ENCODE results near the gene NUP50. TPM values are rescaled to one million over a fixed set of nuclear protein-coding genes. Genes with fewer than 3 reads are reported as not detected.
A peak's percentile ranks its signal among the peaks of the same experiment; 100 is the strongest.

The NUP50 gene
- total RNA-seq, 1 donor from 2014 or later: 76.9 TPM

DNA sequence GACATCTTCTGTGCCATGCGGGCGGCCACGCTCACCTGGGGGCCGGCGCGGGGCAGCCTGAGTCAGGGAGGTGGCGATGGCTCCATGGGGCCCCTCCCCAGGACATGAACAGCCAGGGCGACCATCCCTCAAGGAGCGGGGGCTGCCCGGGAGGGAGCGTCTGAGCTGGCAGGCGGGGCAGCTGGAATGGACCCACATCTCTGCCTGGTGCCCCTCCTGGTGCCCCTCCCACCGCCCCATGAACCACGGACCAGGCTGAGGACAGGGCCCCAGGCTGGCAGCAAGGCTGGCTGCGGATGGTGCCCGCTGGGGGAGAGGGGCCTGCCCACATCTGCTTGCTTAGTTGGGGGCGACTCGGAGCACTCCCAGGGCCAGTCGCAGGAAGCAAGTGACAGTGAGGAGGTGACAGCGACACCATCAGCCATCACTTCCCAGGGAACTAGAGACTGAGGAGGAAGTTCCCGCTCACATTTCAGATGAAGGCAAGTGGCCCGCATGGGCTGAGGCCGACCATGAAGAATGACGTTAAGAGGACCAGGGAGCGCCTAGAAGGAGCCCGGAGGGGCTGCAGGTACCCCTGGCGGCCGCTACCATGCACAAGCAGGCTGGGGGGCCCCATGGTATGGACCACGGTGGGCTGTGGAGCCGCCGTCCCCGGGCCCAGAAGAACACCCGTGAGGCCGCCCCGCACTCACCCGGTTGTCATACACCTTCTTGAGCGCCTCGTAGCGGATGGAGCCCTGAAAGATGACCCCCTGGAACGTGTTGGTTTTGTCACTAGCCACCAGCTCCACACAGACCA, 39.6 kb downstream of the NUP50 start:
- Histone ChIP-seq H3K4me3 (no peak overlapping the region), H3K9me3 (no peaks in the 10 kb centered on the region), H3K36me3 (peaks cover 0 to 65% of the 10 kb centered on the region in 2 donors), H3K27ac (no peak overlapping the region), H3K27me3 (no peaks in the 10 kb centered on the region), H3K4me1 (no peaks in the 10 kb centered on the region)
- DNase-seq (ENCODE audit: extremely low spot score in 2 of 2): peak in 1 of 2 donors; percentile 74
- TF ChIP-seq, protein P1, sequence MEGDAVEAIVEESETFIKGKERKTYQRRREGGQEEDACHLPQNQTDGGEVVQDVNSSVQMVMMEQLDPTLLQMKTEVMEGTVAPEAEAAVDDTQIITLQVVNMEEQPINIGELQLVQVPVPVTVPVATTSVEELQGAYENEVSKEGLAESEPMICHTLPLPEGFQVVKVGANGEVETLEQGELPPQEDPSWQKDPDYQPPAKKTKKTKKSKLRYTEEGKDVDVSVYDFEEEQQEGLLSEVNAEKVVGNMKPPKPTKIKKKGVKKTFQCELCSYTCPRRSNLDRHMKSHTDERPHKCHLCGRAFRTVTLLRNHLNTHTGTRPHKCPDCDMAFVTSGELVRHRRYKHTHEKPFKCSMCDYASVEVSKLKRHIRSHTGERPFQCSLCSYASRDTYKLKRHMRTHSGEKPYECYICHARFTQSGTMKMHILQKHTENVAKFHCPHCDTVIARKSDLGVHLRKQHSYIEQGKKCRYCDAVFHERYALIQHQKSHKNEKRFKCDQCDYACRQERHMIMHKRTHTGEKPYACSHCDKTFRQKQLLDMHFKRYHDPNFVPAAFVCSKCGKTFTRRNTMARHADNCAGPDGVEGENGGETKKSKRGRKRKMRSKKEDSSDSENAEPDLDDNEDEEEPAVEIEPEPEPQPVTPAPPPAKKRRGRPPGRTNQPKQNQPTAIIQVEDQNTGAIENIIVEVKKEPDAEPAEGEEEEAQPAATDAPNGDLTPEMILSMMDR (IDR thresholded peaks at IDR 0.05): no peak
- TF ChIP-seq POLR2A (IDR thresholded peaks at IDR 0.05) (no peak), POLR2AphosphoS5 (IDR thresholded peaks at IDR 0.05; ENCODE audit: insufficient read depth in 1 of 2, low read depth in 1 of 2) (no peak)
- intact Hi-C loops (cut with DNase I): no loop called here

DNA sequence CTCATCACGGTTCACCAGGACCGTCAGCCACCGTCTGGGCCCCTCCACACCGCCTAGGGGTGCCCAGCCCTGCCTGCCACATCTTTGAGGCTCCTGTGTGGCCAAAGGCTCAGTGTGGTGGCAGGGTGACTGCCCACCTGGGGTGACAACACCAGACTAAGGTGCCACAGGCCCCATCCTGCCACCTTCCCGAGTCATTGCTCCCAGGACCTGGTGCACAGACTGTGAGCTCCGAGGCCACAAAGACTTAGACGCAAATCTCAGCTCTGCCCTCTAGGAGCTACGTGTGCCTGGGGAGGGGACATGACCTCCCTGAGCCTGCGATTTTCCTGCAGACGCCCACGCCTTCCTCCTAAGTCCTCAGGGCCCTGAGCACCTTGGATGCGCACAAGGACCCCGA, 40.5 kb downstream of the NUP50 start:
- TF ChIP-seq POLR2AphosphoS5 (IDR thresholded peaks at IDR 0.05; ENCODE audit: insufficient read depth in 1 of 2, low read depth in 1 of 2): no peak
- no peak for TF ChIP-seq POLR2A (IDR thresholded peaks at IDR 0.05)
- TF ChIP-seq, protein P1 (IDR thresholded peaks at IDR 0.05): no peak
- intact Hi-C loops (cut with DNase I): no loop called here
- H3K9me3 ChIP-seq: no peaks in the 10 kb centered on the region
- H3K27ac ChIP-seq: no peak overlapping the region
- H3K4me1 ChIP-seq: peaks cover 6% of the 10 kb centered on the region
- H3K27me3 ChIP-seq: no peaks in the 10 kb centered on the region
- H3K4me3 ChIP-seq: no peak overlapping the region
- peaks cover 0 to 56% of the 10 kb centered on the region in 2 donors for H3K36me3 ChIP-seq
- no peak for DNase-seq (ENCODE audit: extremely low spot score in 2 of 2)

DNA sequence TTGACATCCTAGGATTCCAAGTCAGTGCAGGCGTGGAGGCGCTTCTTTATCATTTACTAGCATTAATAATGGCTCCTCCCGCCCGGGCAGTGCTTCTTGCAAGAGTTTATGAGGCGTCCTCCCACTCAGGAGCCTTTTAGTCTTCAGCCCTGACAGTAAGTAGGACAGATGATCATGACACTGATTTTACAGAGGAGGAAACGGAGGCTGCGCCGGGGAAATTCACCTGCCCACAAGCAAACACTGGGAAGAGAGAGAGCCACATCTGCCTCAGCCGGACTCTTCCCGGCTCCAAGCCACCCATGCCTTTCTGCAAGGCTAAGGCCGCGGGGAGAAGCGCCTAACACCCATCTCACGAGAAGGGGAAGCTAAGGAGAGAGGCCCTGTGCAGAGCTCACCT, 41.1 kb downstream of the NUP50 start:
- Histone ChIP-seq H3K27ac (no peak overlapping the region), H3K4me3 (no peak overlapping the region), H3K9me3 (no peaks in the 10 kb centered on the region), H3K27me3 (no peaks in the 10 kb centered on the region), H3K36me3 (peaks cover 0 to 50% of the 10 kb centered on the region in 2 donors), H3K4me1 (peaks cover 12% of the 10 kb centered on the region)
- TF ChIP-seq POLR2A (IDR thresholded peaks at IDR 0.05) (no peak), POLR2AphosphoS5 (IDR thresholded peaks at IDR 0.05; ENCODE audit: insufficient read depth in 1 of 2, low read depth in 1 of 2) (no peak)
- TF ChIP-seq, protein P1 (IDR thresholded peaks at IDR 0.05): no peak
- DNase-seq (ENCODE audit: extremely low spot score in 2 of 2): no peak
- intact Hi-C loops (cut with DNase I): no loop called here

DNA sequence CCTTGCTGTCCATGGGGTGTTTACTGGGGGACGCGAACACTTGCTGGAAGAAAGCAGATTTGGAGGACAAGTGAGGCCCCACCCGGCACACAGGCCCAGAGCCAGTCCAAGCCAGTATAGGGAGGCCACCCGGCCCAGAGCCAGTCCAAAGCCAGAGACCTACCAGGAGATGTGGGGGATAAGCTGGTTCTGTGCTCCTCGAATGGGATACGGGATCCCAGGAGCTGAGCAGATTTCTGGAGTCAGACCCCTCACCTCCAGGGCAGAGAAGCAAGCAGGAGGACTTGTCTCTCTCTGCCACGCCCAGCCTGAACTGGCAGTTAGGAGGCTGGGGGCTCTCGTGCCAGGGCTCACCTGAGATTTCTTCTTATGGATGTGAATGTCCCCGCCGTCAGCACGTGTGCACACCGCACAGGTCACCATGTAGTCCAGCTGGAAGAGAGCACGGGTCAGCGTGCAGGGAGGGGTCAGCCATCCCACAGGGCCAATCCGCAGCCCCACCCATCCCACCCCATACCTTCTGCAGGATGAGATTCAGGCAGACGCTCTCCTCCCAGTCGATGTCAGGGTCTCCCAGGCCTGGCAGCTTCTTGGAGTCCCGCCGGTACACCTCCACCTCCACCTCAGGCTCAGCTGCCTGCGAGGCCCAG, 41.7 kb downstream of the NUP50 start:
- Histone ChIP-seq H3K36me3 (peaks cover 0 to 44% of the 10 kb centered on the region in 2 donors), H3K4me3 (no peak overlapping the region), H3K27ac (no peak overlapping the region), H3K27me3 (no peaks in the 10 kb centered on the region), H3K9me3 (no peaks in the 10 kb centered on the region), H3K4me1 (peaks cover 18% of the 10 kb centered on the region)
- intact Hi-C loops (cut with DNase I): no loop called here
- no peak for DNase-seq (ENCODE audit: extremely low spot score in 2 of 2)
- TF ChIP-seq, protein P1 (IDR thresholded peaks at IDR 0.05): no peak
- TF ChIP-seq POLR2A (IDR thresholded peaks at IDR 0.05) (no peak), POLR2AphosphoS5 (IDR thresholded peaks at IDR 0.05; ENCODE audit: insufficient read depth in 1 of 2, low read depth in 1 of 2) (no peak)

DNA sequence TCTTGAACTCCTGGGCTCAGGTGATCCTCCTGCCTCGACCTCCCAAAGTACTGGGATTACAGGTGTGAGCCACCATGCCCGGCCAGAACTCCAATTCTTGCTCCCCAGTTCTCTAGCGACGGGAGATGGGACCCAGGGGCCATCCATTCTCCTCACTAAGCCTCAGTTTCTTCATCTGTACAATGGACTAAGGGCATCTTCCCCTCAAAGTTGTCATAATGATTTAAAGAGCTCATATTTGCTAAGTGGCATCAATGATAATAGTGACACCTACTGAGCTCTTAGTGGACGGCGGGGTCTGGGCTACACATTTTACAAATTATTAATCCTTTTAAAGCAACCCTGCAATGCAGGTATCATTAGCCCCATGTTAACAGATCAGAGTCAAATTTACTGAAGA, 42.5 kb downstream of the NUP50 start:
- Histone ChIP-seq H3K27me3 (no peaks in the 10 kb centered on the region), H3K36me3 (peaks cover 0 to 40% of the 10 kb centered on the region in 2 donors), H3K9me3 (no peaks in the 10 kb centered on the region), H3K27ac (no peak overlapping the region), H3K4me3 (no peak overlapping the region), H3K4me1 (peaks cover 26% of the 10 kb centered on the region)
- DNase-seq (ENCODE audit: extremely low spot score in 2 of 2): no peak
- TF ChIP-seq, protein P1 (IDR thresholded peaks at IDR 0.05): no peak
- TF ChIP-seq POLR2AphosphoS5 (IDR thresholded peaks at IDR 0.05; ENCODE audit: insufficient read depth in 1 of 2, low read depth in 1 of 2) (no peak), POLR2A (IDR thresholded peaks at IDR 0.05) (no peak)
- intact Hi-C loops (cut with DNase I): no loop called here

Measured in vagina (tissue), 2 donors.